AG04449 (cell line): Measurements from ENCODE around the gene SYCE3.

ENCODE experiments used
- CTCF ChIA-PET: fragments of 350-600 bp; formaldehyde crosslinking; extraction: SDS; loops from one replicate; lab custom pipeline; 2021; ENCODE audit warnings: antibody characterized with exemption; lab: Yijun Ruan, JAX
- POLR2A ChIA-PET: fragments of 400-600, 350-600 bp; formaldehyde crosslinking; extraction: SDS; loops from one replicate; lab custom pipeline; 2020; ENCODE audit warnings: antibody characterized with exemption, inconsistent platforms; lab: Yijun Ruan, JAX
- DNase-seq: peaks from one replicate; pipeline ENCODE4 v3.0.0-alpha.2; 2010; ENCODE audit warnings: low read depth, low spot score
- H3K4me3 ChIP-seq: 2 replicates; pipeline ENCODE4 v1.5.1; 2011; ENCODE audit warnings: low read depth, mild to moderate bottlenecking, control low read depth, low read length
- TF ChIP-seq, protein P1 (sequence below): IDR thresholded peaks from one replicate; pipeline ENCODE4 v1.5.1; 2011; ENCODE audit warnings: mild to moderate bottlenecking, moderate library complexity, low read length, control low read depth, inconsistent platforms; ENCODE audit not compliant: insufficient read depth; ENCODE audit errors: missing control alignments

Gene SYCE3

DNA sequence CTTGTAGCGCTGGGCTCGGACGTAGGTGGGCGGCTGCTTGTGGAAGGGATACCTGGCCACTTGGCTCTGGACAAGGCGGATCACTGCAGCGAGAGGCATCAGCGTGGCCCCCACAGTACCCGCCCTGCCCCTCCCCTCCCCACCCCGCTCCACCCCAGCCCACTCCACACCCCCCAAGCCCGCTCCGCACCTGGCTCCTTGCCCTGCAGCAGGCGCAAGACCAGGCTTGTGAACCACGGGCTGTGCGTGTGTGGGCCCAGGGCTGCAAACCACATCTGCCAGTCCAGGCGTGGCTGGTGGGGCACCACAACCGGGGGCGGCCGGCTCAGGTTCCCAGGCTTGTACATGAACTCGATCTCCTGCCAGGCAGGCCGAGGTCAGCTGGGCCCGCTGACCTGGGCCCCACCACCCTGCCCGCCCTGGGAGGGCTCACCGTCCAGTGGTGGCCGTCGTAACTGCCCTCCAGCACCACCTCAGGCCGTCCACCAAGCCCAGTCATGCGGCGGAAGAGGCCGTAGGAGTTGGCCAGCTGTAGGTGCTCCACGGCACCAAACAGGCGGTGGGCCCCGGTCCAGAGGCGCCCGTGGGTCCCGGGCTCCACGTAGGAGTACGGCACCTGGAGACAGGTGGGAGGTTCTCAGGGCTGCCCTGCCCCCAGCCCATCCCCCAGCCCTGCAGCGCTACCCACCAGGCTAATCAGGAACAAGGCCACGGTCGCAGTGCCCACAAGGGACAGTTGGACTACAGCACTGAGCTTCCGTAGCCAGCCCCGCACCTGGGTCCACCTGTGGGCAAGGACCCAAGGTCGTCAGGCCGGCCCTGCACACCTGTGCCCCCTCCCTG lies 58.1 kb downstream of the SYCE3 start:
- CTCF ChIA-PET: interaction anchor here (1.3 kb wide), 1 partner anchor 21 kb away, joined by 3 read pairs; no protein-coding TSS in a partner anchor
- DNase-seq: no peak
- POLR2A ChIA-PET: no interaction called here
- H3K4me3 ChIP-seq: no peak overlapping the region
- TF ChIP-seq, protein P1, sequence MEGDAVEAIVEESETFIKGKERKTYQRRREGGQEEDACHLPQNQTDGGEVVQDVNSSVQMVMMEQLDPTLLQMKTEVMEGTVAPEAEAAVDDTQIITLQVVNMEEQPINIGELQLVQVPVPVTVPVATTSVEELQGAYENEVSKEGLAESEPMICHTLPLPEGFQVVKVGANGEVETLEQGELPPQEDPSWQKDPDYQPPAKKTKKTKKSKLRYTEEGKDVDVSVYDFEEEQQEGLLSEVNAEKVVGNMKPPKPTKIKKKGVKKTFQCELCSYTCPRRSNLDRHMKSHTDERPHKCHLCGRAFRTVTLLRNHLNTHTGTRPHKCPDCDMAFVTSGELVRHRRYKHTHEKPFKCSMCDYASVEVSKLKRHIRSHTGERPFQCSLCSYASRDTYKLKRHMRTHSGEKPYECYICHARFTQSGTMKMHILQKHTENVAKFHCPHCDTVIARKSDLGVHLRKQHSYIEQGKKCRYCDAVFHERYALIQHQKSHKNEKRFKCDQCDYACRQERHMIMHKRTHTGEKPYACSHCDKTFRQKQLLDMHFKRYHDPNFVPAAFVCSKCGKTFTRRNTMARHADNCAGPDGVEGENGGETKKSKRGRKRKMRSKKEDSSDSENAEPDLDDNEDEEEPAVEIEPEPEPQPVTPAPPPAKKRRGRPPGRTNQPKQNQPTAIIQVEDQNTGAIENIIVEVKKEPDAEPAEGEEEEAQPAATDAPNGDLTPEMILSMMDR: no peak

DNA sequence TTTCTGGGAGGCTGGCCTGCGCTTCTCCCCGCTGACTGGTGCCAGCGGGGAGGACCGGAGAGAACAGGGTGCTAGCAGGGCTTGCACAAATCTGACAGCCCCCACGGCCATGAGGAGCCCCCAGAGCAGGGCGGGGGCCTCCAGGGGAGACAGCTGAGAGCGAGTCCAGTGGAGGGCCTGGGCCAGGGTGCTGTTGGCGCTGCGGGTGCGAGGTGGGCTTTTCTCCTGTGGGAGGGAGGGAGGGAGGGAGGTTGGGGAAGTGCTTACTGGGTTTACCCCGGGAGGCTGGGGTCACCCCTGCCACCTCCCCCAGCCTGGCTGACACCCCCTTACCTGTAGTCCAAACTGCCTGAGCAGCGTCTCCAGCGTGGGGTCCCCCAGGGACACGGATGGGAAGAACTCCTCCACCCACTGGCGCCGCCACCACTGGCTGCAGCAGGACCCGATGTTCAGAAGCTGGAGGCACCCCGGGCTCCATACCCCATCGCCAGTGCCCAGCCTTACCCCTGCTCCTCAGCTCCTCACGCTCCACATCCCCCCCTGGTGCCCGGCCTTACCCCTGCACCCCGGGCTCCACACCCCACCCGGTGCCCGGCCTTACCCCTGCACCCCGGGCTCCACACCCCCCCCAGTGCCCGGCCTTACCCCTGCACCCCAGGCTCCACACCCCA lies 59.1 kb downstream of the SYCE3 start:
- no peak for DNase-seq
- TF ChIP-seq, protein P1: peak; percentile 14
- POLR2A ChIA-PET: no interaction called here
- no peak overlapping the region for H3K4me3 ChIP-seq
- CTCF ChIA-PET: interaction anchor here (1.1 to 1.6 kb wide), 2 partner anchors 10 to 15 kb away, joined by 3 to 5 read pairs; no protein-coding TSS in a partner anchor

DNA sequence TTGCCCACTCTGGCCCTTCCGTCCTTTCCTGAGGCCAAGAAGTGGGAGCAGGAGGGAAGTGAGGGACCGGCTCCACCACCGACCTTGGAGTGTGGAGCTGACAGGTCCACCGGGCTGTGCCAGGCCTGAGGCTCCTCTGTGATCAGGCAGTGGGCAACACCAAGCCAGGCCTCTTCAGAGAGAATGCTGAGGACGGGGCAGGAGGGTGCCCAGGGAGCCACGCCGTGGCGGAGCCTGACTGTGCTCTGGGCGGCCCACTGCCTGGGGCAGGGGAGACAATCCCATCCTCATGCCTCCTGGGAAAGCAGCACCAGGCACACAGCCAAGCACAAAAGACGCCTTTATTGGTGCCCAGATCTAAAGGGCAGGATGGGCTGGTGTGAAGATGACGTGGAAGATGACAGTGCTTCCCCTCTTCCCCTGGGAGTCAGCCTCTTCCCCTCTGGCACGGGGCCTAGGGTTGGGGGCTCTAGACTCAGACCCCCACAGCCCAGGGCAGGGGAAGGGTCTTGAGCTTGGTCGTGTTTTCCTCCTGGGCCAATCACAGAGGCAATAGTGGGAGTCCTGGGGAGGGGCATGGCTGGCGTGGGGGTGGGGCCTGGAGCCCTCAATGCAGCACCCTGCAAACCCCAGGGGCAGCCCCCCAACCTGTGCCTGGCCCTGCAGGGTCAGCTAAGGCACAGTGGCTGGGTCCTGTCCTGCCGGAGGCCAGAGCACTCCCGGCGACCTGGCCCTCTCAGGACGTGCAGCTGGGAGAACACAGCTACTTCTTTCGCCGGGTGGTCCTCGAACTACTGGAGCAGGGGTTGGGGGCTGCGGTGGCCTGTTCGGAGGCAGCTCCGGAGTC lies 59.9 kb downstream of the SYCE3 start:
- ChIA-PET POLR2A (interaction anchor here (0.6 kb wide), 1 partner anchor 117 kb away, joined by 4 read pairs; no protein-coding TSS in a partner anchor), CTCF (interaction anchor here (1.1 to 1.6 kb wide), 2 partner anchors 10 to 16 kb away, joined by 3 to 5 read pairs; no protein-coding TSS in a partner anchor)
- H3K4me3 ChIP-seq: no peak overlapping the region
- no peak for DNase-seq
- TF ChIP-seq, protein P1: no peak

- ChIA-PET CTCF (no interaction called here), POLR2A (no interaction called here)
Measured at GRCh38 chr22:50502096-50502495, 60.6 kb downstream of the SYCE3 start.

More at GRCh38 chr22:50502096-50502495, 60.6 kb downstream of the SYCE3 start:
- no peak for DNase-seq
- TF ChIP-seq, protein P1: no peak
- no peak overlapping the region for H3K4me3 ChIP-seq
